Neural cell (in vitro differentiated cells): Measurements from ENCODE around the gene MRPL28.

ENCODE experiments used
- CTCF ChIP-seq: fragments of 450-650 bp; IDR thresholded peaks from 2 replicates; pipeline ENCODE4 v1.5.1; 2014; ENCODE audit warnings: antibody characterized with exemption, mild to moderate bottlenecking, moderate library complexity; ENCODE audit not compliant: poor library complexity, severe bottlenecking
- EZH2 ChIP-seq: fragments of 200-600, 300-800 bp; shearing (Covaris generic), sonication (generic); IDR thresholded peaks from 2 replicates; pipeline ENCODE4 v1.6.1; 2014; ENCODE audit warnings: antibody characterized with exemption, low read length, borderline replicate concordance, mild to moderate bottlenecking; ENCODE audit not compliant: insufficient read depth, poor library complexity, severe bottlenecking
- POLR2AphosphoS5 ChIP-seq: IDR thresholded peaks from 2 replicates; pipeline ENCODE4 v1.6.1; 2012
- SMC3 ChIP-seq: fragments of 450-650 bp; conservative IDR thresholded peaks from 2 replicates; pipeline ENCODE4 v1.6.1; 2014; ENCODE audit warnings: antibody characterized with exemption, mild to moderate bottlenecking, moderate library complexity; ENCODE audit not compliant: poor library complexity

DNA sequence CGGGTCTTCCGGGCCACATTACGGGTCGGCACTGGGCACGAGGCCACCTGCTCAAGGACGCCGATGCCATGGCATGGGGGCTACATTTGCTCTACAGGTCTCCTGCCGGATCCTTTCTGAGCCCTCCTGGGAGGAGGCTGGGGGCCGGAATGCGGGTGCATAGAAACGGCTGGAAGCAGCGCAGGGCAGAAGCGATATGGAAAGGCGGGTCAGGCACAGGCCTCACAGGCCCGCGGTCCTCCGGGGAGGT lies 46.2 kb downstream of the MRPL28 start:
- TF ChIP-seq CTCF (no peak), SMC3 (no peak), EZH2 (no peak), POLR2AphosphoS5 (no peak)
